K562 (cell line): ENCODE results near the gene FRMD4B. TPM values are rescaled to one million over a fixed set of nuclear protein-coding genes. Genes with fewer than 3 reads are reported as not detected.

Experiments
- ATAC-seq: fragments of 200-7000 bp; cut with Tn5 transposase; 3 replicates; pipeline ENCODE4 v1.9.1; 2020; ENCODE audit warnings: moderate library complexity
- BruUV-seq: library from RNA; stranded (reverse); fragments of 400-500 nt; replicated peaks from 2 replicates; lab custom pipeline; 2021; lab: Mats Ljungman, UMichigan
- CTCF ChIA-PET: fragments of 300-600 bp; formaldehyde crosslinking; extraction: SDS; loops from one replicate; lab custom pipeline; 2021; ENCODE audit warnings: low intra/inter-chr PET ratio; lab: Yijun Ruan, JAX
- POLR2A ChIA-PET: fragments of 300-600, 350-650 bp; sonication (Branson Sonifier 250); formaldehyde crosslinking; extraction: SDS; loops from one replicate; lab custom pipeline; 2021; ENCODE audit warnings: antibody characterized with exemption, inconsistent platforms; lab: Yijun Ruan, JAX
- DNase-seq, 4 experiments: peaks; one replicate each; pipeline versions ENCODE4 v3.0.0 to v3.0.0-alpha.2; 2011 to 2018; ENCODE audit warnings: low spot score in 3 of 4, mixed read lengths in 3 of 4; ENCODE audit errors: extremely low read depth in 1 of 4
- FAIRE-seq: peaks from 2 replicates; lab custom pipeline; 2011; peaks lifted over from hg19 to GRCh38; lab: Jason Lieb, UNC
- H2AFZ ChIP-seq: 2 replicates; pipeline ENCODE4 v1.6.0; 2011; ENCODE audit warnings: low read depth, low read length, control low read depth, inconsistent platforms
- H3K27ac ChIP-seq: fragments of 200-600 bp; 3 replicates; pipeline ENCODE4 v1.8.0; 2011; ENCODE audit warnings: low read depth, mild to moderate bottlenecking, control low read depth, inconsistent platforms, low read length, moderate library complexity, mixed read lengths; ENCODE audit errors: extremely low read depth
- H3K27me3 ChIP-seq, 2 experiments: fragments of 300-600 bp in 1 of 2; 2 replicates in 1 of 2; 3 replicates in 1 of 2; pipeline versions ENCODE4 v1.6.0 to v1.8.0; 2011; ENCODE audit warnings: inconsistent platforms in 2 of 2, low read length in 2 of 2, mild to moderate bottlenecking in 1 of 2, mixed read lengths in 1 of 2, moderate library complexity in 1 of 2; ENCODE audit not compliant: control insufficient read depth in 2 of 2, insufficient read depth in 2 of 2
- H3K36me3 ChIP-seq: fragments of 300-600 bp; 3 replicates; pipeline ENCODE4 v1.8.0; 2011; ENCODE audit warnings: mild to moderate bottlenecking, low read length, inconsistent platforms; ENCODE audit not compliant: control insufficient read depth, insufficient read depth
- H3K4me1 ChIP-seq, 2 experiments: fragments of 200-600 bp in 1 of 2; replicated peaks in 1 of 2; 2 replicates in 1 of 2; 3 replicates in 1 of 2; pipeline versions ENCODE4 v1.5.1 to v1.8.0; 2011; ENCODE audit warnings: inconsistent platforms in 2 of 2, low read length in 2 of 2, mild to moderate bottlenecking in 1 of 2, mixed read lengths in 1 of 2, moderate library complexity in 1 of 2; ENCODE audit not compliant: control insufficient read depth in 2 of 2, insufficient read depth in 2 of 2
- H3K4me2 ChIP-seq: 2 replicates; pipeline ENCODE4 v1.6.1; 2011; ENCODE audit warnings: low read length, control low read depth, inconsistent platforms, mixed read lengths; ENCODE audit not compliant: insufficient read depth
- H3K4me3 ChIP-seq: fragments of 200-600 bp; sonication (generic), shearing (Covaris generic); 2 replicates; pipeline ENCODE4 v1.5.1; 2016; ENCODE audit warnings: control low read depth, inconsistent platforms
- H3K79me2 ChIP-seq: fragments of 200-600 bp; 3 replicates; pipeline ENCODE4 v1.8.0; 2011; ENCODE audit warnings: low read length, inconsistent platforms; ENCODE audit not compliant: control insufficient read depth, insufficient read depth
- H3K9ac ChIP-seq, 2 experiments: 2 replicates each; pipeline versions ENCODE4 v1.6.0 to v1.6.1; 2011; ENCODE audit warnings: low read depth in 2 of 2, low read length in 2 of 2, control low read depth in 1 of 2, inconsistent platforms in 1 of 2, mild to moderate bottlenecking in 1 of 2, mixed read lengths in 1 of 2; ENCODE audit not compliant: insufficient read depth in 1 of 2
- H3K9me1 ChIP-seq: one replicate; pipeline ENCODE4 v1.6.0; 2011; ENCODE audit warnings: inconsistent platforms, mild to moderate bottlenecking, low read length, moderate library complexity; ENCODE audit not compliant: control insufficient read depth, insufficient read depth
- H3K9me3 ChIP-seq: replicated peaks from 2 replicates; pipeline ENCODE4 v1.5.1; 2011; ENCODE audit warnings: low read depth, low read length, inconsistent platforms; ENCODE audit not compliant: control insufficient read depth, insufficient read depth
- H4K20me1 ChIP-seq: replicated peaks from 2 replicates; pipeline ENCODE4 v1.6.1; 2011; ENCODE audit warnings: low read length, inconsistent platforms, mixed read lengths; ENCODE audit not compliant: control insufficient read depth, insufficient read depth
- ATF3 ChIP-seq, 2 experiments: fragments of 450-650 bp in 1 of 2; sonication (generic) in 1 of 2; formaldehyde crosslinking in 1 of 2; IDR thresholded peaks in 1 of 2; conservative IDR thresholded peaks in 1 of 2; 2 replicates each; pipeline versions ENCODE4 v1.6.1 to v1.8.1; 2016 to 2023; ENCODE audit warnings: mild to moderate bottlenecking in 2 of 2, moderate library complexity in 2 of 2, inconsistent platforms in 1 of 2, missing genetic modification reagents in 1 of 2
- CEBPB ChIP-seq: fragments of 450-650 bp; IDR thresholded peaks from 2 replicates; pipeline ENCODE4 v1.6.1; 2016; ENCODE audit warnings: missing genetic modification characterization, missing compliant biosample characterization
- CEBPG ChIP-seq, 3 experiments: fragments of 200-800 bp in 1 of 3; sonication (Bioruptor generic) in 1 of 3; sonication (generic) in 1 of 3; formaldehyde crosslinking in 1 of 3; IDR thresholded peaks in 2 of 3; conservative IDR thresholded peaks in 1 of 3; 2 replicates each; pipeline versions ENCODE4 v1.6.1 to v1.8.0; 2016 to 2022; ENCODE audit warnings: missing compliant biosample characterization in 2 of 3, missing genetic modification characterization in 2 of 3, mild to moderate bottlenecking in 1 of 3, missing genetic modification reagents in 1 of 3
- GATAD2B ChIP-seq: fragments of 450-650 bp; IDR thresholded peaks from 2 replicates; pipeline ENCODE4 v1.6.1; 2017; ENCODE audit warnings: mild to moderate bottlenecking, borderline replicate concordance
- ILF3 ChIP-seq: fragments of 450-650 bp; IDR thresholded peaks from 2 replicates; pipeline ENCODE4 v1.6.1; 2018; ENCODE audit warnings: antibody characterized with exemption, mild to moderate bottlenecking, moderate library complexity, borderline replicate concordance
- MECOM ChIP-seq: fragments of 250-450 bp; sonication (Bioruptor Pico); IDR thresholded peaks from 2 replicates; pipeline ENCODE4 v1.8.0; 2022; ENCODE audit warnings: inconsistent platforms
- NR2C1 ChIP-seq, 2 experiments: fragments of 450-650 bp; IDR thresholded peaks; 2 replicates each; pipeline ENCODE4 v1.6.1; 2017; ENCODE audit warnings: mild to moderate bottlenecking in 2 of 2, antibody characterized with exemption in 1 of 2, inconsistent platforms in 1 of 2, missing compliant biosample characterization in 1 of 2, missing genetic modification characterization in 1 of 2
- POU5F1 ChIP-seq: fragments of 150-350 bp; IDR thresholded peaks from 2 replicates; pipeline ENCODE4 v1.6.1; 2014; ENCODE audit warnings: borderline replicate concordance, low read length, low read depth, mild to moderate bottlenecking; ENCODE audit not compliant: partially characterized antibody
- SMAD4 ChIP-seq: fragments of 250-450 bp; sonication (Bioruptor Pico); conservative IDR thresholded peaks from 2 replicates; pipeline ENCODE4 v1.8.0; 2021; ENCODE audit warnings: inconsistent platforms, mild to moderate bottlenecking, moderate library complexity
- ZFP36 ChIP-seq: fragments of 150-350 bp; IDR thresholded peaks from 2 replicates; pipeline ENCODE4 v1.6.1; 2018; ENCODE audit warnings: low read length, low read depth; ENCODE audit not compliant: partially characterized antibody
- ZNF24 ChIP-seq: fragments of 450-650 bp; IDR thresholded peaks from 2 replicates; pipeline ENCODE4 v1.6.1; 2016
- WGBS: fragments of 100-300 bp; shearing (Covaris generic); methylation state at CpG from one replicate; pipeline ENCODE4 v1.1.6; 2016; ENCODE audit warnings: low coverage, mixed read lengths; ENCODE audit not compliant: insufficient coverage; ENCODE audit errors: missing lambda C conversion rate; 5-methylcytosine and 5-hydroxymethylcytosine counted together
- in situ Hi-C: fragments of 300-500 bp; cut with MboI; formaldehyde crosslinking; loops from 4 replicates; pipeline ENCODE4 v1.15.0; 2018; ENCODE audit warnings: inconsistent platforms, mixed read lengths
- intact Hi-C: fragments of 100-400 bp; cut with micrococcal nuclease; formaldehyde crosslinking; loops from 2 replicates; pipeline ENCODE4 v1.14.2; 2022
- polyA plus RNA-seq, 8 experiments: library from polyadenylated mRNA; depleted of rRNA in 4 of 8; stranded (reverse) in 5 of 8; unstranded in 3 of 8; fragments of >200 nt; fragmentation: Nextera tagmentation in 2 of 8; fragmentation: Illumina TruSeq in 1 of 8; extraction: Ambion mirVana in 2 of 8; extraction: Trizol in 1 of 8; gene quantifications; 2 replicates each; pipeline versions ENCODE4 v1.2.1 to v1.2.3, GENCODE V29; 2011 to 2014; ENCODE audit warnings: inconsistent platforms in 1 of 8, missing spikeins in 1 of 8
- total RNA-seq, 7 experiments: library from RNA; depleted of rRNA in 6 of 7; stranded (reverse); fragments of >200 nt in 6 of 7; fragmentation: Illumina TruSeq in 2 of 7; extraction: Trizol in 2 of 7; gene quantifications; 2 replicates each; pipeline versions ENCODE4 v1.2.1 to v1.2.3, GENCODE V29; 2011 to 2021; ENCODE audit warnings: low replicate concordance in 1 of 7

FRMD4B gene
- total and polyA plus RNA-seq, 9 of the 15 experiments (the other 6 are each of a cell fraction or from before 2014, with no cell fraction given): 0.03 to 0.09 (median 0.04) TPM; not detected in 3

GRCh38 chr3:69128509-69128908 is 257.4 kb downstream of the FRMD4B start:
- no peak overlapping the region for H3K4me2 ChIP-seq
- no TSS peak for BruUV-seq
- no peak overlapping the region for H2AFZ ChIP-seq
- intact Hi-C loops (no loop called here), in situ Hi-C loops (no loop called here)
- TF ChIP-seq POU5F1 (no peak), ZFP36 (peak; percentile 75)
- no peaks in the 10 kb centered on the region for H3K9me3 ChIP-seq
- CTCF ChIA-PET: no interaction called here
- H3K9me1 ChIP-seq: no peaks in the 10 kb centered on the region
- H3K4me3 ChIP-seq: no peak overlapping the region
- H3K27me3 ChIP-seq: no peaks in the 10 kb centered on the region; a peak in 1 of 5 replicates
- no peak overlapping the region for H3K27ac ChIP-seq
- no peak overlapping the region for H3K9ac ChIP-seq
- H4K20me1 ChIP-seq: no peaks in the 10 kb centered on the region
- H3K4me1 ChIP-seq: no peaks in the 10 kb centered on the region
- POLR2A ChIA-PET: no interaction called here
- H3K36me3 ChIP-seq: no peaks in the 10 kb centered on the region
- H3K79me2 ChIP-seq: no peaks in the 10 kb centered on the region
- ATAC-seq: no peak
- DNase-seq: no peak
- FAIRE-seq: no peak

GRCh38 chr3:69126999-69127398 is 258.9 kb downstream of the FRMD4B start:
- H3K4me3 ChIP-seq: no peak overlapping the region
- DNase-seq (no peak), ATAC-seq (no peak), FAIRE-seq (no peak)
- TF ChIP-seq SMAD4 (no peak), MECOM (CRISPR knock-in tag) (peak; percentile 77), ILF3 (no peak), CEBPG (CRISPR knock-in tag; IDR thresholded peaks at IDR 0.05) (no peak), CEBPG (tag; conservative IDR thresholded peaks at IDR 0.05 in 1 of 2, IDR thresholded peaks at IDR 0.05 in 1 of 2) (peak; percentile 46 to 55; a peak in 3 of 4 replicates), CEBPB (peak; percentile 58; the same call in 1 of the 2 replicates), GATAD2B (no peak), ATF3 (IDR thresholded peaks at IDR 0.05) (no peak), ATF3 (CRISPR knock-in tag; conservative IDR thresholded peaks at IDR 0.05) (no peak), NR2C1 (IDR thresholded peaks at IDR 0.05) (no peak), NR2C1 (tag; IDR thresholded peaks at IDR 0.05) (peak; percentile 11; the same call in 1 of the 2 replicates), ZNF24 (no peak)
- intact Hi-C loops (no loop called here), in situ Hi-C loops (no loop called here)
- no peak overlapping the region for H3K9ac ChIP-seq
- no peaks in the 10 kb centered on the region for H3K79me2 ChIP-seq
- H3K36me3 ChIP-seq: no peaks in the 10 kb centered on the region
- no peaks in the 10 kb centered on the region for H4K20me1 ChIP-seq
- H2AFZ ChIP-seq: no peak overlapping the region
- 12% methylated on average over 2 of the region's 2 CpGs for WGBS
- no peaks in the 10 kb centered on the region for H3K4me1 ChIP-seq
- H3K9me1 ChIP-seq: no peaks in the 10 kb centered on the region
- BruUV-seq: no TSS peak
- ChIA-PET POLR2A (no interaction called here), CTCF (no interaction called here)
- H3K27me3 ChIP-seq: no peaks in the 10 kb centered on the region; a peak in 1 of 5 replicates
- H3K4me2 ChIP-seq: no peak overlapping the region
- no peak overlapping the region for H3K27ac ChIP-seq
- no peaks in the 10 kb centered on the region for H3K9me3 ChIP-seq
